Calu3 (cell line): ENCODE data around the gene PNPLA2. TPM values are rescaled to one million over a fixed set of nuclear protein-coding genes. Genes with fewer than 3 reads are reported as not detected.

ENCODE experiments used
- BruUV-seq: library from RNA; stranded (reverse); fragments of 400-500 nt; replicated peaks from 2 replicates; lab custom pipeline; 2021; lab: Mats Ljungman, UMichigan
- CTCF ChIA-PET: fragments of 300-600 bp; sonication (Branson Sonifier 250); formaldehyde crosslinking; loops from one replicate; lab custom pipeline; 2022; ENCODE audit warnings: antibody characterized with exemption; lab: Charles Lee
- DNase-seq: peaks from one replicate; pipeline ENCODE4 v3.0.0; 2022
- H3K27ac Mint-ChIP-seq: one replicate; pipeline ENCODE4 v1.8.0; 2022; ENCODE audit warnings: mixed read lengths; ENCODE audit not compliant: unreplicated experiment
- H3K27me3 Mint-ChIP-seq: one replicate; pipeline ENCODE4 v1.8.0; 2022; ENCODE audit warnings: mixed read lengths; ENCODE audit not compliant: unreplicated experiment
- H3K36me3 Mint-ChIP-seq: one replicate; pipeline ENCODE4 v1.8.0; 2022; ENCODE audit warnings: mild to moderate bottlenecking, moderate library complexity, mixed read lengths; ENCODE audit not compliant: insufficient read depth, unreplicated experiment
- H3K4me1 Mint-ChIP-seq: one replicate; pipeline ENCODE4 v1.8.0; 2022; ENCODE audit warnings: mild to moderate bottlenecking, low read depth, mixed read lengths; ENCODE audit not compliant: unreplicated experiment
- H3K4me3 Mint-ChIP-seq: one replicate; pipeline ENCODE4 v1.8.0; 2022; ENCODE audit warnings: mild to moderate bottlenecking, low read depth, moderate library complexity, mixed read lengths; ENCODE audit not compliant: unreplicated experiment
- H3K9me3 Mint-ChIP-seq: one replicate; pipeline ENCODE4 v1.8.0; 2022; ENCODE audit warnings: low read depth, mixed read lengths; ENCODE audit not compliant: unreplicated experiment
- CTCF ChIP-seq: fragments of 200-600 bp; IDR thresholded peaks from one replicate; pipeline ENCODE4 v1.8.0; 2022; ENCODE audit warnings: antibody characterized with exemption; ENCODE audit not compliant: unreplicated experiment
- intact Hi-C: fragments of 100-400 bp; cut with micrococcal nuclease; formaldehyde crosslinking; loops from one replicate; pipeline ENCODE4 v1.10.0; 2022; ENCODE audit not compliant: unreplicated experiment
- total RNA-seq: library from RNA; stranded (reverse); gene quantifications from 2 replicates; pipeline ENCODE4 v1.2.3, GENCODE V29; 2022

PNPLA2 gene
- total RNA-seq, 1 experiment from 2014 or later: 134 TPM

GRCh38 chr11:829176-829846 is 10.6 kb downstream of the PNPLA2 start:
- H3K9me3 Mint-ChIP-seq: no peaks in the 10 kb centered on the region
- peak overlapping the region; percentile 78 for H3K4me3 Mint-ChIP-seq
- DNase-seq: no peak
- no peak for TF ChIP-seq CTCF
- CTCF ChIA-PET: interaction anchor here (0.6 kb wide), 1 partner anchor 325 kb away, joined by 3 read pairs; no protein-coding TSS in a partner anchor
- intact Hi-C loops: no loop called here
- H3K36me3 Mint-ChIP-seq: peaks cover 87% of the 10 kb centered on the region
- peak overlapping the region; percentile 75 for H3K27ac Mint-ChIP-seq
- no TSS peak for BruUV-seq
- no peaks in the 10 kb centered on the region for H3K27me3 Mint-ChIP-seq
- peaks cover 45% of the 10 kb centered on the region for H3K4me1 Mint-ChIP-seq

GRCh38 chr11:829847-830294 is 11.2 kb downstream of the PNPLA2 start:
- H3K9me3 Mint-ChIP-seq: no peaks in the 10 kb centered on the region
- H3K27ac Mint-ChIP-seq: peak overlapping the region; percentile 75
- BruUV-seq: no TSS peak
- peaks cover 43% of the 10 kb centered on the region for H3K4me1 Mint-ChIP-seq
- CTCF ChIA-PET: interaction anchor here (0.6 kb wide), 1 partner anchor 324 kb away, joined by 3 read pairs; no protein-coding TSS in a partner anchor
- peaks cover 87% of the 10 kb centered on the region for H3K36me3 Mint-ChIP-seq
- H3K27me3 Mint-ChIP-seq: no peaks in the 10 kb centered on the region
- no peak for DNase-seq
- no peak for TF ChIP-seq CTCF
- intact Hi-C loops: no loop called here
- peak overlapping the region; percentile 78 for H3K4me3 Mint-ChIP-seq

GRCh38 chr11:830295-831117 is 11.8 kb downstream of the PNPLA2 start:
- H3K4me1 Mint-ChIP-seq: peaks cover 36% of the 10 kb centered on the region
- H3K4me3 Mint-ChIP-seq: peak overlapping the region; percentile 78
- H3K9me3 Mint-ChIP-seq: no peaks in the 10 kb centered on the region
- H3K27ac Mint-ChIP-seq: peak overlapping the region; percentile 56
- no peaks in the 10 kb centered on the region for H3K27me3 Mint-ChIP-seq
- TF ChIP-seq CTCF: no peak
- H3K36me3 Mint-ChIP-seq: peaks cover 87% of the 10 kb centered on the region
- DNase-seq: peak; percentile 85
- no TSS peak for BruUV-seq
- intact Hi-C loops: no loop called here
- CTCF ChIA-PET: interaction anchor here (0.6 kb wide), 1 partner anchor 323 kb away, joined by 3 read pairs; no protein-coding TSS in a partner anchor

GRCh38 chr11:831118-831864 is 12.6 kb downstream of the PNPLA2 start:
- intact Hi-C loops: no loop called here
- H3K9me3 Mint-ChIP-seq: no peaks in the 10 kb centered on the region
- no peak for TF ChIP-seq CTCF
- BruUV-seq: no TSS peak
- peaks cover 34% of the 10 kb centered on the region for H3K4me1 Mint-ChIP-seq
- H3K27ac Mint-ChIP-seq: peak overlapping the region; percentile 1
- CTCF ChIA-PET: interaction anchor here (1.1 kb wide), 1 partner anchor 12 kb away, joined by 5 read pairs; the partner anchor contains the start of gene PNPLA2
- peak overlapping the region; percentile 78 for H3K4me3 Mint-ChIP-seq
- DNase-seq: no peak
- peaks cover 91% of the 10 kb centered on the region for H3K36me3 Mint-ChIP-seq
- H3K27me3 Mint-ChIP-seq: no peaks in the 10 kb centered on the region
